Endometrium (tissue), 2 donors: ENCODE results near the gene APCDD1L.

Source experiments
- FAIRE-seq: peaks from 2 replicates; lab custom pipeline; 2012; peaks lifted over from hg19 to GRCh38; lab: Jason Lieb, UNC
- donor health status: control.
- donor health status: control.

APCDD1L gene

DNA sequence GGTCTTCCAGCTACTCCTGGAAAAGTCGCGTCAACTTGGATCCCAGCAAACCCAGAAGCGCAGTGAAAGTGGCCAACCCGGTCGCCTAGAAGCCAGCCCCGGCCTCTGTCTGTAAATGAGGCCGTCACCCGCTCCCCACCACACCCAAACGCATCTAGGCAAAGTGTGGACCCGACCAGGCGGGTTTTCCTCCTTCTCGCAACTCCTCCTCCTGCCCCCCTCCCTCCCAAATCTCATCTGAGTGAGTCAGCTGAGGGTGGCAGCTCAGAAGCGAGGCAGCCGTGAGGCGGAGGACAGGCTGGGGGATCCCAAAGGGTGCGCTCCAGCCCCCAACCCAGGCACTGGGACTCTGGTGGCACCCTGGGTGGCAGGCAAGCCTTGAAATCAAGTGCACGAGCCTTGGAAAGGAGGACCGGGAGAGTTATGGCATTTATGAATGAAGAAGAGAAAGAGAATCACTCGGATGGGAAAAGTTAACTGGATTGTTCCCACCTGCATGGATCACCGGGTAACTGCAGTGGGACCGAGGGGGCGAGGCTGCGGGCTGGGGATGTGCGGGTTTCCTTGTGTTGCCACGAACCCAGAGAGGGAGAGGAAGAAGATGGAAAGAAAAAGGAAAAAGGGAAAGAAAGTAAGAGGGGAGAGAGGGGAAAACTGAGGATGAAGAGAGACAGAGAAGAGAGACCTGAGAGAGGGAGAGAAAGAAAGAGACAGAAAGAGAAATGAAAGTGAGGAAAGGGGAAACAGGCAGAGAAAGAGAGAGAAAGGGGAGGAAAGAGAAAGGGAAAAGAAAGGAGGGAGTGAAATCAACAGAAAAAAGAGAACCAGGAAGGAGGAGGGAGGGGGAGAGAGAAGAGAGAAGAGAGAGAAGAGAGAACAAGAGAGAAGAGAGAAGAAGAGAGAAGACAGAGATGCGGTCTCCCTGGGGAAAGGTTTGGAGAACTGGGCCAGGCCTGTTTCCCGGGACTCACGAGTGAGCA lies at the start of gene APCDD1L:
APCDD1L (minus strand) TSS at position 167 of the 980 bp plus-strand sequence. CDS start 692 bp downstream, outside the sequence.
- FAIRE-seq = no peak

DNA sequence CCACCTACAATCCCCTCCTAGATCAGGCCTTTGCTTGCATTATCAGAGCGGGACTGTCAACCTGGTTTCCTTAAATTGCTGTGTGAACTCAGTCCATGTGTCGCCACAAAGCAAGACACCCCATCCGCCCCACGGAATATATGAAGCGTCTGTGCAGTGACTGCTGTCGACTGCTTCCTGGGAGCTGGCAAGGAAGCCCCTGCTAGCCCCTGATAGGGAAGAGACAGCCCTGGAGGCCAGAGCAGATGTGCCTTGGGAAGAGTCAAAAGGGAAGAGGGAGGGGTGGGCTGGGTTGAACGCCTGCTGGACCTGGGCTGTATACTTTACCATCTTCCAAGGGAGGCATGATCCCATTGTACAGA lies 44.1 kb upstream of the APCDD1L start:
- FAIRE-seq = no peak

DNA sequence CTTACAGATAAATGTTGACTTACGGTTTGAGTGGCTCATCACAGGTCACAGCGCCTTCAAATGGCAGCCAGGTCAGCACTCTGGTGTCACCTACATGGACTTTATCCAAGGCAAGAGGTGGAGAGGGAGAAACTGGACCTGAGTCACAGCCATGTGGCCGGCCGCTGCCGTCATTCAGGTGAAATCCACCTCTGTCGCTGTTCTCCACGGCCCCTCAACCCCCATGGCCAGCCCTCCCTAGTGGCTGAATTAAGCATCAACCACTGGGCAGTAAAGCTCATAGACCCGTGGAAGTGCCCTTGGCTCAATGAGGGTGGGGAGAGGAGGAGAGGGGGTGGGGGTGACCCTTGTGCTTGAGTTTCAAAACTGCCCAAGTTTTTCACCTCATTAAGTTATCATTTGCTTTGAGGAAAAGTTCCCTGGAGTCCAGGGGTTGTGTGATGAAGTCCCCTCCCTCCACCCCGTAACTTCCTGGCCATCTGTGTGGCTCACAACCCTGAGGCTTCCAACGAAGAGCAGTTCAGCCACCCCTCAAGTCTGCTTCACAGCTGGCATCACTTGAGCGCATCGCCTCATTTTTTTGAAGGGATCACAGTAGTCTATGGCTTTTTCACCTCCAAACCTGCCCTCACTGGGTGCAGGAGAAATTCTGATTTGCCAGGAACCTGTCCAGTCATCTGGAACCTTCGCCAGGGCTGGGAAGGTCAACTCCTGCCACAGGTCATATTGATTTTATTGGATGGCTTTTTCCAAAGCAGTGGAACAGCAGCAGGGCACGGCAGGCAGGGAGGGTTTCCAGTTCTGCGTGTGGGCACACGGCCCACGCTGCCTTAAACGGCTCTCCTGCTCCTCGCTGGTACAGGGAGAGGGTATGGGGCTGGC lies 43.5 kb upstream of the APCDD1L start:
- no peak for FAIRE-seq

DNA sequence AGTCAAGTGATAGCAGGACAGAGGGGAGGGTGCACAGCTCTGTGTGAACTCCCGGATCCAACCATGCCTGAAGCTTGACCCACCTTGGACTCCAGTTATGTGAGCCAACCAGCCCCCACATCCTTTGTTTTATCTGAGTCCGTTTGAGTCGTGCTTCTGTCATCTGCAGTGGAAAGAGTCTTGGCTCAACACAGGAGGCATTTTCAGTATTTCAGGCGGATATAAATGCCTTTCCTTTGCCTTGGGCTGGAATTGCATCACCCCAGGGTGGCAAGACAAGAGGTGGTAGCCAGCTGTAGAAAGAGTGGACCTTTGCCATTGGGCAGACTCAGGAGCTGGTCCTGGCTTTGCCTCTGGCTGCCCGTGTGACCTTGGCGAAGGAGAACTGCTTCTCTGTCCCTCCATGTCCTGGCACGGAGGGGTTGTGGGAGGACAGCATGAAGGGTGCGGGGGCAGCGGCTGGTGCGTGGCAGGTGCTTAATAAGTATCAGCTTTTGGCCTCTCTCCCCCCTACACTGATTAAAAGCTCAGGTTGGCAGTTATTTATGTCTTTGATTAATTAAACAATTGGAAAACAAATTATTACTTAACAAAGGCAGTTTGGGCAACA lies 42.6 kb upstream of the APCDD1L start:
- no peak for FAIRE-seq

DNA sequence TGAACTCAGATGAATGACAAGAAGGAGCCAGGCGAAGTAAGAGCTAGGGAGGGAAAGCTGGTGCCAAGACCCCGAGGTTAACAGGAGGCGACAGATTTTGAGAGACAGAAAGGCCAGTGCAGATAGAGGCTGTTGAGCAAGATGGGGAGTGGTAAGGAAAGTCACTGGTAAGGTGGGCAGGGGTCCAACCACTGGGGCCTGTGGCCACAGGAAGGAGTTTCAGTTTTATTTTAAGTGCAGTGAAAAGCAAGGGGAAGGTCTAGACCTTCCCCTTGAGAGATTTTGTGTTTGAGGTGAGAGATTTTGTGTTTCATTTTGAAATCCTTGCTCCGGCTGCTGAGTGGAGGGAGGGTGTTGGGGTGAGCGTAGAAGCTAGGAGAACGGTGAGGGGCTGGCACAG lies 41.8 kb upstream of the APCDD1L start:
- FAIRE-seq = no peak

DNA sequence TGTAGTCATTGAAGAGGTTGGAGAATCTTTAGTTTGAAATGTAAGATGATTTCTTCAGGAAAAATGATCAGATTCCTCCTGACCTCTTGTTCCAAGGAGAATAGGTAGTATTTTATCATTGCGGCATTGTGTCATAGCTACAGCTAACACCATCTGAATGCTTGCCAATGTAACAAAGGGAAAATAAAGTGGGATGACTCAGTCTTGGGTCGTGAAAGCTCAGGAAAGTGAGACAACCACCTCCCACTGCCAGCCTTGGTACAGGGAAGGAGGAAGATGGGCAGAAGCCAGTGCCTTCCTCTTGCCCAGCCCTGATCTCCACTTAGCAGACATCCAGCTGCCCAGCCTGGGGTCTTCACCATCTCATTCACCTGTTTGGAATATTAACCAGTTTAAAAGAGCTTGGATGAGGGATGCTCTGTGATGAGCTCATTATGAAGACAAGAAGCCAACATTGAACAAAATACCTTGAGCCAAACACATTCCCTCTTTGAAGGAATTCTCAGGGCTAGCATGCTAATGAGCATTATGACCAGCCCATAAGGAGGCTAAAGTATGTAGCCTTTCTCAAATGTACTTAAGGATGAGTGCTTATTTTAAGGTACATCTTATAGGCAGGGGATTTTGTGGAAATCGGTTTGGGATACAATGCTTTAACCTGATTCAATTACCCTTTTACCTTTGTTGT lies 40.0 kb upstream of the APCDD1L start:
- FAIRE-seq = no peak

DNA sequence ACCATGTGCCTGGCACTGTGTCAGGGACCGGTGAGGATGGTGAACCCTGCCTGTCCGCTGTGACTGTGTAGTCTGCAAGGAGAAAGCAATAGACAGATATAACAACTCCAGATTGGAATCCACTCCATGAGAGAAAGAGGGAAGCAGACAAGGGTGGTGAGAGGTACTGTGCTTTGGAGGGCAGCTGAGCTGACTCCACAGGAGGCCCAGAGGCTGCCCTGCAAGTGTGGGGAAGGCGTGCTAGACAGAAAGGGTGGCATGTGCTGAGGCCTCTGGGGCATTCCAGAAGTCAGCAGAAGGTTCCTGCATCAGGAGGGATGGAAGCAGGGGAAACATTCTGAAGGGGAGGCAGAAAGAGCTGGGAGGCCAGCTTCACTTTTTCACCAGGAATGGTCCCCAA lies 39.3 kb upstream of the APCDD1L start:
- no peak for FAIRE-seq

DNA sequence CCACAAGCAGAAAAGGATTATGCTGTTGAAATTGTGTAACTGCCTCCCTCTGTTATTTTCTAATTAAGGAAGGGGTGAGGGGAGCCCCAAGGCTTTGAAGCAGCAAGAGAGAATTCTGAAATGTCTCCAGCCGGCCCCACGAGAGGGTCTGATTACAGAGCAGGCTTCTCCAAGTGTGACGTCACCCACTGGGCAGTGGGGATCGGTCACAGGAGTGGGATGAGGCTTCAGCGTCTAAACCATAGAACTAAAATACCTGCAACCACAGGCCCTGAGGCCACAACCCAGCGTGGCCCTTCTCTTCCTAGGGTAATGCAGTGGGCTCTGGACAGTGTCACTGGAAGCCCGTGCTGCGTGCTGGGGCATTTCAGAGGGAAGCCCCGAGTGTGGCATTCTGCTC lies 38.6 kb upstream of the APCDD1L start:
- FAIRE-seq = no peak

DNA sequence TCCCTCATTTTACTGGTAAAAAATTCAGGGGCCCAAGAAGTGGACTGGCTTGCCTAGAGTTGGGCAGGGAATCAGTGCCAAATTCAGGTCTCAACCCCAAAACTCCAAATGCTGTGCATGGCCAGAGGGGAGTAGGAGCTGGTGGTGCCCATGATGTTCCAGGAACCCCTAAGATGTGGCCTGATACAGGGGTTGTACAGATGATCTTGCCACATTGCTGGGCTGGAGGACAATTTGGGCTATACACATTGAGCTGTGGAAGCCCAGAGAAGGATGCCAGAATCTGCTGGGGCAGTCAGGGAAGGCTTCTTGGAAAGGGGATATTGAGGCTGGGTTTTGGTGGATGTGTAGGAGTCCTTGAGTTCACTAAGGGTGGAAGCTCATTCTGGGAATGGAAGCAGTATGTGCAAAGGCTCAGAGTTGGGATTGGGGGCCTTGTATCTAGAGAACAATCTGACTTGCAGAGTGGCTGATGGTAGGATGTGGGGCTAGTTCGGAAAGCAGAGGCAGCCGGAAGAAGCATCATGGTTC lies 38.0 kb upstream of the APCDD1L start:
- FAIRE-seq = no peak

DNA sequence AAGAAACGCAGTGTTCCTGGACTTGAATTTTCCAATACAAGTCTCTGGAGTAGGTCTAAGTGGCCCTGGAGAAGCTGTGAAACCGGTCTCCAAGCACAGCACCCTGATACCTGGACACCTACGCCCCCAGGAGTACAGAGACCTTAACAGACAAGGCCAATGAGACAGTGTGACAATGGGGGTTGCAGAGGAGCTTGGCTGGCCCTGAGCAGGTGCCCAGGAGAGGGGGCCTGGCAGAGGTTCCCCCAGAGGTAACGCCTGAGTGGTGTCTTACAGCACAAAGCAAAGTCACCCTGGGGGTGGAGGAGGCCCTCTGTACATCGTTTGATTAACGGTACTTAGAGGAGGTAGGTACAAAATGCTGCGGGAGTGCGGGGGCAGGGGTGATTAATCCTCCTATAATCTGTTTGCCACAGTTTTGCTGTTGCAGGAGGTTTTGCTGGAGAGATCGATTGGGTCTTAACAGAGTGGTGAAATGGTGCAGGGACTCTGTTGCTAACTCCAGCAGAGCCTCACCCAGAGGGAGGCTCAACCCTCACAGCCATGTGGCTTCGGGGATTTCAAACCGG lies 37.3 kb upstream of the APCDD1L start:
- FAIRE-seq = no peak

DNA sequence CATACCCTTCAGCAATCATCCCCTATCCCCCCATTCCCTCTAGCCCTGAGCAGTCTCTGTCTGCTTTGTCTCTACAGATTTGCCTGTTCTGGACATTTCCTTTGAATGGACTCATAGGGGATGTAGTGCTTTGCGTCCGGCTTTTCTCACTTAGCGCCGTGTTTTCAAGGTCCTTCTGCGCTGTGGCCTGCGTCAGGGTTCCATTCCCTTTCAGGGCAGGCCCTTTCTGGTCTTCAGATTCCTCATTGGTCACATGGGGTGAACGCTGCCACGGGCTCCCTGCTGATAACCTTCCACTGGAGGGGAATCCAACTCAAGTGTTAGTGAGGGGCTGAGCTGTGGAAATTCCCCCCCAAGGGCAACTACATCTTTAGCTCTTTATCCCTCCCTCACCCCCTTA lies 36.4 kb upstream of the APCDD1L start:
- FAIRE-seq = no peak

DNA sequence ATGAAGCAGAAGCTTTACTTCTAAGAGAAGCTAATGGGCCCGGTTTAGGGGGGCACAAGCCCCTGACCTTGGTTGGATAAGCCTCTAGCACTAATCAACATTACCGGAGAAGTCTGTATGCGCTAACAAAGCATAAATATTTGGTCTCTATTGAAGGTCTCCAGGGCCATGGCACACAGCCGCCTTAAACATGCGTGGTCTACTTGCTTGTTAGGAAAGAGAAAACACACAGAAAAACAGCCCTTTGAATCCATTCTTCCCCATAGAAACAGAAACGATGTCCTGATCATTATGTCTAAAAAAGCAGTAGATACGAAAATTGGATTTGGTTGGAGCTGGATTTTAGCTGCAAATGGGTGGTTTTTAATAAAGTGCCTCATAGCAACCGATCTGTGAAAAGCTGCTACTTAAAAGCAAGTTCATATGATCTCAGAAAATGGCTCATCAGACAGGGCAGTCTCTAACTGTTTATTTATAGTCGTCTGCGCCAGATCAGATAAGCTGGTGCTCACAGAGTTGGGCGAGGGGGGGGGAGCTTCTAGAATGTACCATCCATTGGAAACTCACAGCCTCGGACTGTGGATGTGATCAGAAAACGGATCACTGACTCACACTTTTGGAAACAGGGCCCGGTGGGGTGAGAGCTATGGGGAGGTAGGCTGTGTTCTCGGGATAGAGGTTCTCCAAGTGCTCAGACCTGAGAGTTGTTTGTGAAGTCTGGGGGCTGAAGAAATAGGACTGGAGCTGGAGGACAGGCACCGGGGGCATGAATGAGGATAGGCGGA lies 35.3 kb upstream of the APCDD1L start:
- FAIRE-seq = no peak

DNA sequence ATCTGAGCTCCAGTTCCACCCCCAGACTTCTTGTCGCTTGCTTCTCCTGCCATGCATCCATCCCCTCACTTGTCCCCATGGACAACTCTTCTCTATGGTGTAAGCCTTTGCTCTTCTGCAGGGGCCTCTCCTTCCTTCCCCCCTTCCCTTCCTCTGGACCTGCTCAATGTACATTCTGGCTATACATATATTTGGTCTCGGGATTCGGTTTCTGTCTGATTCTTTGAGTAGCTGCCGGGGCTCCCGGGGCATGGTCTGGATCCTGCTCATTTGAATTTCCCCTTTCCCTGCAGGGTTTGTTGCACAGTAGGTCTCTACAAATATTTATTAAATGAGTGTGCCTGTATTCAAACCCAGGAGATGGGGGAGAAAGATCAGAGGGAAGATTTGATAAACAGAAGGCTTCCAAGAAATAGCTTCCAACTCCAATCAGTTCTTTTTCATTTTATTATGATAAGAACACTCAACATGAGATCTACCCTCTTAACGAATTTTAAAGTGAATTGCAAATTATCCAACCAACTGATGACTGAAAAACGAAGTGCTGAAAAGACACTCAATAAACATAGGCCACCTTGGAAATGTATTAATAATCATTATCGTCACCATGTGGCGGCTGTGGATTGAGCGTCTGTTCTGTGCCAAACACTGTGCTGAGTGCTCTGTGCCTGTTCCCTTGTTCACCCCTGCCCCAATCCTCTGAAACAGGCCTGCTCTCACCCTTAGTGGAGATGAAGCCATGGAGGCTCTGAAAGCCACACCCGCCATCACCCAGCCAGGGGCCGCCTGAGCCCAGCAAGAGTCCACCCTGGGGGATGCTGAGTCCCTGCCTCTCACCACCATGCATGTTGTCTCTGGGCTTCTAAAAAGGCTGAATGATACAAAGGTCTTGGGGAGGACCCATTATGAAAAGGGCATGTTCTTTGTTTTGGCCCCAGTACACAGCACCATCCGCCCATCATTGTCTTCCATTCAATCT lies 34.3 kb upstream of the APCDD1L start:
- FAIRE-seq = no peak

DNA sequence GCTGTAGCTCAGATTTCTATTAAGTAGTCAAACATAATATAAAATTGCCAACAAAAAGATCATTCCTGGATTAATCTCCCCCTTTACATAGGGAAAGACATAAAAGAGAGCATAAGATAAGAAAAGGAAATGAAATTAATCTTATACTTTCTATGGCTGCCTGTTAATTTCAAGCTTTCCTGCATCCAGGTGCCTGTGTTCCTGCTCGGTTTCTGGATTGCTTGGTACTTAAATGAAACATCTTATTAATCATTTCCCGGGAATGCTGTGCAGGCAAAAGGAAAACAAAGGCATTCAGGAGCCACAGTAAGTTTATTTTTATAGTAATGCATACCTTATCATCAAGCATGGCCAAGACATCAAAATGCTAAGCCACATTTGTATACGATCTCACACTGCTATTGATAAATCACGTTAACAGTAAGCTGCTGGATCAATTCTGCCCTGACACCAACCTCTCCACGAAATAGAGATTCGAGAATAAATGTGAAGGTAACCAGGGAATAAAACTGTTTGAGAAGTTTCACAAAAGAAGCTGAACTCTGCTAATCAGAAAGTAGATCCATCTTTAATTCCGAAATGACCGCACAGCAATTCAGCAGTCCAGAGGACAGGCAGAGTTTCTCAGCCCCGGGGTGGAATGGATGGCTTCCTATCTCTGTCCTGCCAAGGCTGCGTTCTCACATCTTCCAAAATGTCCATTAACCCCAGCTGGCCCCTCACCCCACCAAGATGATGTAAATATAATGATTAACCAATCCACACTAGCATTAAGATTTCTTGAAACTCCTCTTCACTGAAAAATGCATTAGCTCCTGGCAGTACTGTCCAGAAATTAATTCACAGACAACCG lies 32.6 kb upstream of the APCDD1L start:
- no peak for FAIRE-seq

DNA sequence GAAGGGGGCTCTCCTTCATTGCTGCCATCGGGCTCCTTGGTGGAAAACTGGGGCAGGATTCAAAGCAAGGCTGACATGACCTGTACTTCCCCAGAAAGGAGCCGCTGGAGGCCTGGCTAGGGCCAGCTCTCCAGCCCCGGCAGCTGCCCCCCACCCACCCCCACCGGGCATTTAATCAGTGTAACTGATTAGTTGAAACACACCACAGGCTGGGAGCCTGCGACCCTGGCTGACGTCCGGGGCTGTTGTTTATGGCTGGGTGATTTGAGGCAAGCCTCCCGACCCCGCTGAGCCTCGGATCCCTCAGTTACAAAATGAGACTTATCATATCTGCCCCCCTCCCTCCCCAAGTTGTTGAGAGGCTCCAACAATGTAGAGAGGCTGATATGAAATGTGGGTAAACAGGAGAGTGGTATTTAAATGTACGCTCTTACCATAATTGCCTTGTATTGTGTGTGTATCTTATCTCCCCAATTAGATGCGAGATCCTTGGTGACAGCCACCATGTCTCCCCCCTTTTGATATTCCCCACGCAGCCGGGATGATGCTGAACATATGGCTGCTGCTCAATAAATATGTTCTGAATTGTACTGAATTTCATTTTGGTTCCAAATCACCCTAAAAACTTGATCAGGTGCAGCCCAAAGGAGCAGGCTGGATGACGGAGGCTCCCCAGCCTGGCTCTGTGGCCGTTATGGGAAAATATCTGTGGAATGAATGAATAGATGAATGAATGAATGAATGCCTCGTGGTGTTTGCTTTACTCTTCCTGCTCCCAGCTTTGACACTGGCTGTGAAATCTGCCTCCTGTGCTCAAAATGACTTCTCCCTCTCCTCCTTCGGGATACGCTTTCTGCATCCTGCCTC lies 31.8 kb upstream of the APCDD1L start:
- FAIRE-seq = no peak

DNA sequence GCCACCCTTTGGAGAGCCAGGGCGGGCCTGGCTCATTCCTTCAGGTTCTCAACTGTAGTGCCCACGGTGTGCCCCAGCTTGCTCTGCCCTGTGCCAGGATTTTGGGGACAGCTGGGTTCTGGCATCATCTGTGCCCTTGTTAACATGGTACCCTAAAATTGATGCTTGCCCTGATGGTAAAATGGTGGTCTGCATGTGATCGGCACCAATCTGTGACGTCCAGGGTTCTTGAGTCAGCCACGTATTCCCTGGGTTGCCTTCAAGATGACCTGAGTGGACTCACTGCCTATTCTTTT lies 31.2 kb upstream of the APCDD1L start:
- no peak for FAIRE-seq

DNA sequence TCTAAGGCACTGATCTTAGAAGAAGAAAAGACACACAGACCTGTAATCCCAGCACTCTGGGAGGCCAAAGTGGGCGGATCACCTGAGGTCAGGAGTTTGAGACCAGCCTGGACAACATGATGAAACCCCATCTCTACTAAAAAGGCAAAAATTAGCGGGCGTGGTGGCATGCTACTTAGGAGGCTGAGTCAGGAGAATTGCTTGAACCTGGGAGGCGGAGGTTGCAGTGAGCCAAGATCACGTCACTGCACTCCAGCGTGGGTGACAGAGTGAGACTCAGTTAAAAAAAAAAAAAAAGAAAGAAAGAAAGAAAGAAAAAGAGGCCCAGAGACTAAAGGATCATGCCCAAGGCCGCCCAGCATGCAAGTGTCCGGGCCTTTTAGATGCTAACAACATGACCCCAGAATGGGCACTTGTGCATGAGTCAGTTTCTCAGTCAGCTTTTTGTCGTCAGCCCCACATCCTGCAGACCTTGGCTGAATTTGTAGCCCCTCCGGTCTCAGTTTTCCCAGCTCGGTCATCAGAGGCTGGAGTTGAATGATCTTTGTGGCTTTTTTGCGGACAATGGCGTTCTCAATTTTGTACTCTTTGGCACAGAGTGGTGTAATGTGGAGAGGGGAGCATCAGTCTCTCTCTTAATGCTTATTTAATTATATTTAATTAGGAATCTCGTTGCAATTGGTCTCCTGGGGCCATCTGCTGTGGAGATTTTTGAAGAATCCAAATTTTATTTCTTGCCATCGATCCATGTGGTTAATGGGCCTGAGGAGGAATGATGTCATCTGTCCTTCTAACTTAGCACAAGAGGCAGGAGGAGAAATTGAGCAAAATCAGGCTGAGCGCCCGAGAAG lies 30.6 kb upstream of the APCDD1L start:
- no peak for FAIRE-seq
